Tibial nerve (tissue), 4 donors: ENCODE data around the gene GLT8D1. TPM values are rescaled to one million over a fixed set of nuclear protein-coding genes. Genes with fewer than 3 reads are reported as not detected.

ENCODE experiments used
- DNase-seq, 2 donors: peaks; one replicate each; pipeline ENCODE4 v3.0.0-alpha.2; 2019; ENCODE audit warnings: low spot score in 2 of 2
- H3K27ac ChIP-seq, 4 donors: fragments of 200-600 bp; sonication (generic) in 3 of 4; one replicate each; pipeline ENCODE4 v1.5.1; 2017 to 2019; ENCODE audit warnings: mild to moderate bottlenecking in 1 of 4
- H3K27me3 ChIP-seq, 2 donors: fragments of 200-600 bp; sonication (generic) in 1 of 2; one replicate each; pipeline versions ENCODE4 v1.5.1 to v1.6.0; 2017 to 2019
- H3K36me3 ChIP-seq, 3 donors: fragments of 200-600 bp; sonication (generic); one replicate each; pipeline ENCODE4 v1.5.1; 2018 to 2019
- H3K4me1 ChIP-seq, 4 donors: fragments of 200-600 bp; sonication (generic) in 3 of 4; one replicate each; pipeline ENCODE4 v1.5.1; 2017 to 2019
- H3K4me3 ChIP-seq, 4 donors: fragments of 200-600 bp; sonication (generic) in 3 of 4; one replicate each; pipeline ENCODE4 v1.5.1; 2017 to 2019; ENCODE audit warnings: mild to moderate bottlenecking in 1 of 4, moderate library complexity in 1 of 4
- H3K9me3 ChIP-seq, 4 donors: fragments of 200-600 bp; sonication (generic) in 3 of 4; one replicate each; pipeline ENCODE4 v1.5.1; 2017 to 2019
- EP300 ChIP-seq, 2 donors: sonication (generic); formaldehyde crosslinking; IDR thresholded peaks; one replicate each; pipeline ENCODE4 v1.6.1; 2017; ENCODE audit warnings: antibody characterized with exemption in 2 of 2, mild to moderate bottlenecking in 1 of 2
- POLR2A ChIP-seq, 2 donors: fragments of 450-650 bp; IDR thresholded peaks; one replicate each; pipeline ENCODE4 v1.6.1; 2017; ENCODE audit warnings: antibody characterized with exemption in 2 of 2, mild to moderate bottlenecking in 2 of 2, moderate library complexity in 2 of 2
- WGBS, 2 donors: methylation state at CpG; one replicate each; pipeline ENCODE4 v1.1.5; 2018; 5-methylcytosine and 5-hydroxymethylcytosine counted together
- total RNA-seq, 4 donors: library from RNA; depleted of rRNA; stranded (reverse); fragments of >200 nt; gene quantifications; one replicate each; pipeline ENCODE4 v1.1.0, GENCODE V29; 2016
- TF ChIP-seq, protein P1 (sequence below), 5 experiments: fragments of 200-600 bp in 3 of 5; fragments of 450-650 bp in 2 of 5; sonication (generic) in 3 of 5; IDR thresholded peaks; one replicate each; pipeline ENCODE4 v1.5.1; 2016 to 2019; ENCODE audit warnings: antibody characterized with exemption in 5 of 5, mild to moderate bottlenecking in 3 of 5, moderate library complexity in 2 of 5

GLT8D1 gene
- total RNA-seq, 4 donors from 2014 or later: 44.7 to 109 (median 94.9) TPM

GRCh38 chr3:52683611-52684010, 22.0 kb downstream of the GLT8D1 start:
- no peak for DNase-seq
- 56 to 61% methylated on average over 6 of the region's 6 CpGs for WGBS, 2 donors
- Histone ChIP-seq H3K27me3 (no peaks in the 10 kb centered on the region), H3K27ac (peak overlapping the region in 3 of 4 donors; percentile 21 to 99 (median 95)), H3K4me3 (no peak overlapping the region), H3K4me1 (peaks cover 4 to 86% (median 52%) of the 10 kb centered on the region in 4 donors), H3K36me3 (peaks cover 0 to 24% (median 12%) of the 10 kb centered on the region in 3 donors), H3K9me3 (no peaks in the 10 kb centered on the region)
- TF ChIP-seq EP300 (IDR thresholded peaks at IDR 0.05) (no peak), POLR2A (IDR thresholded peaks at IDR 0.05) (no peak)
- TF ChIP-seq, protein P1, sequence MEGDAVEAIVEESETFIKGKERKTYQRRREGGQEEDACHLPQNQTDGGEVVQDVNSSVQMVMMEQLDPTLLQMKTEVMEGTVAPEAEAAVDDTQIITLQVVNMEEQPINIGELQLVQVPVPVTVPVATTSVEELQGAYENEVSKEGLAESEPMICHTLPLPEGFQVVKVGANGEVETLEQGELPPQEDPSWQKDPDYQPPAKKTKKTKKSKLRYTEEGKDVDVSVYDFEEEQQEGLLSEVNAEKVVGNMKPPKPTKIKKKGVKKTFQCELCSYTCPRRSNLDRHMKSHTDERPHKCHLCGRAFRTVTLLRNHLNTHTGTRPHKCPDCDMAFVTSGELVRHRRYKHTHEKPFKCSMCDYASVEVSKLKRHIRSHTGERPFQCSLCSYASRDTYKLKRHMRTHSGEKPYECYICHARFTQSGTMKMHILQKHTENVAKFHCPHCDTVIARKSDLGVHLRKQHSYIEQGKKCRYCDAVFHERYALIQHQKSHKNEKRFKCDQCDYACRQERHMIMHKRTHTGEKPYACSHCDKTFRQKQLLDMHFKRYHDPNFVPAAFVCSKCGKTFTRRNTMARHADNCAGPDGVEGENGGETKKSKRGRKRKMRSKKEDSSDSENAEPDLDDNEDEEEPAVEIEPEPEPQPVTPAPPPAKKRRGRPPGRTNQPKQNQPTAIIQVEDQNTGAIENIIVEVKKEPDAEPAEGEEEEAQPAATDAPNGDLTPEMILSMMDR (IDR thresholded peaks at IDR 0.05): no peak

GRCh38 chr3:52682016-52682415, 23.6 kb downstream of the GLT8D1 start:
- peak overlapping the region; percentile 21 to 99 (median 76) for H3K27ac ChIP-seq
- TF ChIP-seq, protein P1 (IDR thresholded peaks at IDR 0.05): no peak
- TF ChIP-seq EP300 (IDR thresholded peaks at IDR 0.05): peak in 1 of 2 donors; percentile 77
- peaks cover 4 to 74% (median 51%) of the 10 kb centered on the region in 4 donors for H3K4me1 ChIP-seq
- DNase-seq: no peak
- peaks cover under 1 to 24% (median 11%) of the 10 kb centered on the region in 3 donors for H3K36me3 ChIP-seq
- no peaks in the 10 kb centered on the region for H3K27me3 ChIP-seq
- H3K9me3 ChIP-seq: no peaks in the 10 kb centered on the region
- no peak overlapping the region for H3K4me3 ChIP-seq

DNA sequence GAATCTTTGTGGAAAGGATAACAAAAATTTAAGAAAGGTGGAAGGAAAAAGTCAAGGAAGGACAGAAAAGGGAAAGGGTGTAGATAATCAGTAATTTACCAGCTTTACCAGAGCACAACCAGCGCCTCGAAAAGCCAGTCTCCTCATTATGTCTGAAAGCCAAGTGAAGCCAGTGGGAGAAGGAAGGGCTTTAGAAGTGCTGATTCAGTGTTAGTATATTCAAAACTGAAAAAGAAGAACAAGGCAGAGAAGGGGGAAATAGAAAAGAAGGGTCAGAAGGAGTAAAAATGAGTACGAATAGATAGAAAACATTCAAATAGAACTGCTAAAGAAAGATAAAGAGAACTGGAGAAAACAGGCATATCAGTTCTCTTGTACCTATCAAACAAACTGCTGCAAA, 24.0 kb downstream of the GLT8D1 start:
- TF ChIP-seq EP300 (IDR thresholded peaks at IDR 0.05) (no peak), POLR2A (IDR thresholded peaks at IDR 0.05) (no peak)
- TF ChIP-seq, protein P1 (IDR thresholded peaks at IDR 0.05): no peak
- H3K4me3 ChIP-seq: no peak overlapping the region
- H3K9me3 ChIP-seq: no peaks in the 10 kb centered on the region
- no peak for DNase-seq
- peaks cover 3 to 28% (median 11%) of the 10 kb centered on the region in 3 donors for H3K36me3 ChIP-seq
- 27 to 51% methylated on average over 3 of the region's 3 CpGs for WGBS, 2 donors
- peak overlapping the region; percentile 21 to 99 (median 76) for H3K27ac ChIP-seq
- H3K27me3 ChIP-seq: no peaks in the 10 kb centered on the region
- peaks cover 1 to 70% (median 47%) of the 10 kb centered on the region in 4 donors for H3K4me1 ChIP-seq

DNA sequence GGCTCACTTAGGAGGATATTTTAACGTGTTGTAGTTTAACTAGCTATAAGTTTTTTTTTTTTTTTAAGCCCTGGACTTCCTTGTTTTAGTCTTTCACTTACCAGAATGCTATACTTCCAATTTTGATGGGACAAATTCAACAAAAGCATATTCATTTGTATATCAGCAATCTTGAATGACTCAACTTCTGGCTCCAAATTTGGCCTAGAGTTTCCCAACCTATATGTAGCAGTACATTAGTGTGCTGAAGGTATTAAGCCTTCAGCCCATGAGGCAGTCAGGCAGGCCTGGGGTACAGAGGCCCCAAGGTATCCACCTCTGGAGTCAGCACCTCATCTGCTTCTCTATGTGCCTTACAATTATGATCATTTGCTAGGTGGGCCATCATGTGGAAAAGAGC, 25.8 kb downstream of the GLT8D1 start:
- no peaks in the 10 kb centered on the region for H3K9me3 ChIP-seq
- H3K36me3 ChIP-seq: peaks cover 3 to 44% (median 11%) of the 10 kb centered on the region in 3 donors
- TF ChIP-seq EP300 (IDR thresholded peaks at IDR 0.05): no peak
- TF ChIP-seq POLR2A (IDR thresholded peaks at IDR 0.05): no peak
- TF ChIP-seq, protein P1 (IDR thresholded peaks at IDR 0.05): no peak
- H3K4me1 ChIP-seq: peaks cover 0 to 65% (median 43%) of the 10 kb centered on the region in 4 donors
- no peak overlapping the region for H3K4me3 ChIP-seq
- H3K27ac ChIP-seq: peak overlapping the region in 2 of 4 donors; percentile 75 to 95
- no peak for DNase-seq
- H3K27me3 ChIP-seq: no peaks in the 10 kb centered on the region
- 52 to 54% methylated on average over 1 of the region's 1 CpG for WGBS, 2 donors

- Histone ChIP-seq H3K27ac (peak overlapping the region in 2 of 4 donors; percentile 75 to 95), H3K4me3 (no peak overlapping the region), H3K36me3 (peaks cover 3 to 50% (median 11%) of the 10 kb centered on the region in 3 donors), H3K27me3 (no peaks in the 10 kb centered on the region), H3K9me3 (no peaks in the 10 kb centered on the region), H3K4me1 (peaks cover 0 to 58% (median 37%) of the 10 kb centered on the region in 4 donors)
- DNase-seq: no peak
- TF ChIP-seq, protein P1 (IDR thresholded peaks at IDR 0.05): no peak
- TF ChIP-seq EP300 (IDR thresholded peaks at IDR 0.05): no peak
- no peak for TF ChIP-seq POLR2A (IDR thresholded peaks at IDR 0.05)
- WGBS, 2 donors: 51 to 59% methylated on average over 3 of the region's 3 CpGs
Observed at GRCh38 chr3:52679199-52679538, 26.4 kb downstream of the GLT8D1 start.
